Endothelial cell of umbilical vein (primary cell): ENCODE results near the gene NFKB1. TPM values are rescaled to one million over a fixed set of nuclear protein-coding genes. Genes with fewer than 3 reads are reported as not detected.

Experiments used
- BruUV-seq: library from RNA; stranded (reverse); fragments of 400-500 nt; replicated peaks from 2 replicates; lab custom pipeline; 2021; lab: Mats Ljungman, UMichigan
- CTCF ChIA-PET: fragments of 300-600, 350-600 bp; sonication (Branson Sonifier 250); formaldehyde crosslinking; loops from one replicate; lab custom pipeline; 2021; ENCODE audit warnings: antibody characterized with exemption, inconsistent platforms; lab: Charles Lee
- POLR2A ChIA-PET: fragments of 300-600, 350-600 bp; sonication (Branson Sonifier 250); formaldehyde crosslinking; loops from one replicate; lab custom pipeline; 2021; ENCODE audit warnings: antibody characterized with exemption, inconsistent platforms; lab: Charles Lee
- DNase-seq: peaks from one replicate; pipeline ENCODE4 v3.0.0-alpha.2; 2011; ENCODE audit warnings: low read depth, low spot score
- FAIRE-seq: peaks from 2 replicates; lab custom pipeline; 2011; peaks lifted over from hg19 to GRCh38; lab: Jason Lieb, UNC
- H2AFZ ChIP-seq: 2 replicates; pipeline ENCODE4 v1.6.0; 2012; ENCODE audit warnings: low read depth, low read length, control low read depth, inconsistent platforms
- H3K27ac ChIP-seq: 2 replicates; pipeline ENCODE4 v1.5.1; 2011; ENCODE audit warnings: low read depth, mild to moderate bottlenecking, control low read depth, low read length, moderate library complexity; ENCODE audit not compliant: insufficient read depth
- H3K27me3 ChIP-seq, 2 experiments: 2 replicates each; pipeline versions ENCODE4 v1.6.0 to v1.6.1; 2011; ENCODE audit warnings: low read length in 2 of 2, mixed read lengths in 1 of 2; ENCODE audit not compliant: control insufficient read depth in 2 of 2, insufficient read depth in 2 of 2
- H3K36me3 ChIP-seq, 2 experiments: 2 replicates in 1 of 2; 3 replicates in 1 of 2; pipeline ENCODE4 v1.5.1; 2011; ENCODE audit warnings: low read length in 2 of 2, mild to moderate bottlenecking in 1 of 2, moderate library complexity in 1 of 2; ENCODE audit not compliant: control insufficient read depth in 2 of 2, insufficient read depth in 2 of 2; ENCODE audit errors: extremely low read depth in 1 of 2
- H3K4me1 ChIP-seq: 3 replicates; pipeline ENCODE4 v1.5.1; 2011; ENCODE audit warnings: mild to moderate bottlenecking, low read length; ENCODE audit not compliant: control insufficient read depth, insufficient read depth; ENCODE audit errors: extremely low read depth
- H3K4me2 ChIP-seq: 2 replicates; pipeline ENCODE4 v1.6.1; 2011; ENCODE audit warnings: low read length, control low read depth, mixed read lengths; ENCODE audit not compliant: insufficient read depth
- H3K4me3 ChIP-seq, 3 experiments: fragments of 200-600 bp in 1 of 3; sonication (generic), shearing (Covaris generic) in 1 of 3; replicated peaks in 1 of 3; 2 replicates each; pipeline ENCODE4 v1.5.1; 2011 to 2016; ENCODE audit warnings: control low read depth in 3 of 3, low read length in 3 of 3, mild to moderate bottlenecking in 2 of 3, inconsistent platforms in 1 of 3, low read depth in 1 of 3, moderate library complexity in 1 of 3; ENCODE audit not compliant: insufficient read depth in 1 of 3
- H3K79me2 ChIP-seq: 2 replicates; pipeline ENCODE4 v1.6.0; 2012; ENCODE audit warnings: low read length, inconsistent platforms; ENCODE audit not compliant: control insufficient read depth, insufficient read depth
- H3K9ac ChIP-seq: replicated peaks from 2 replicates; pipeline ENCODE3; 2011; ENCODE audit warnings: low read length, control low read depth; ENCODE audit not compliant: insufficient read depth; ENCODE audit errors: extremely low read depth
- H3K9me1 ChIP-seq: replicated peaks from 3 replicates; pipeline ENCODE4 v1.6.0; 2011; ENCODE audit warnings: mild to moderate bottlenecking, low read length; ENCODE audit not compliant: control insufficient read depth, insufficient read depth; ENCODE audit errors: extremely low read depth
- H3K9me3 ChIP-seq: replicated peaks from 2 replicates; pipeline ENCODE4 v1.5.1; 2012; ENCODE audit warnings: low read length, inconsistent platforms; ENCODE audit not compliant: control insufficient read depth, insufficient read depth
- H4K20me1 ChIP-seq: replicated peaks from 2 replicates; pipeline ENCODE3; 2011; ENCODE audit warnings: mild to moderate bottlenecking, low read length; ENCODE audit not compliant: control insufficient read depth, insufficient read depth; ENCODE audit errors: extremely low read depth
- CTCF ChIP-seq, 2 donors: IDR thresholded peaks; 1 replicate in 1 of 2; 2 replicates in 1 of 2; pipeline ENCODE4 v1.5.1; 2011; ENCODE audit warnings: low read length in 2 of 2, mild to moderate bottlenecking in 2 of 2, moderate library complexity in 2 of 2, control low read depth in 1 of 2, inconsistent platforms in 1 of 2, low read depth in 1 of 2; ENCODE audit not compliant: insufficient read depth in 1 of 2; ENCODE audit errors: extremely low read depth in 1 of 2
- EZH2 ChIP-seq: IDR thresholded peaks from 2 replicates; pipeline ENCODE4 v1.6.1; 2012; ENCODE audit warnings: borderline replicate concordance, low read depth, mild to moderate bottlenecking, moderate library complexity, low read length, inconsistent platforms; ENCODE audit not compliant: severe bottlenecking
- FOS ChIP-seq: IDR thresholded peaks from 2 replicates; pipeline ENCODE4 v1.6.1; 2011; ENCODE audit warnings: mild to moderate bottlenecking, low read length, moderate library complexity, borderline replicate concordance; ENCODE audit not compliant: insufficient read depth
- JUN ChIP-seq: IDR thresholded peaks from 2 replicates; pipeline ENCODE4 v1.6.1; 2011; ENCODE audit warnings: borderline replicate concordance, low read depth; ENCODE audit not compliant: insufficient read length, insufficient read depth
- MYC ChIP-seq: IDR thresholded peaks from one replicate; pipeline ENCODE4 v1.6.1; 2011; ENCODE audit warnings: mild to moderate bottlenecking, low read depth, low read length
- POLR2A ChIP-seq: IDR thresholded peaks from 2 replicates; pipeline ENCODE4 v1.6.1; 2012; ENCODE audit warnings: low read depth, mild to moderate bottlenecking, control low read depth, low read length
- POLR2AphosphoS5 ChIP-seq: IDR thresholded peaks from 2 replicates; pipeline ENCODE4 v1.6.1; 2012; ENCODE audit warnings: low read depth, mild to moderate bottlenecking, control low read depth, low read length, moderate library complexity; ENCODE audit not compliant: insufficient read depth
- dilution Hi-C: fragments of 300-500 bp; cut with MboI; formaldehyde crosslinking; loops from one replicate; pipeline ENCODE4 v1.15.0; 2019; ENCODE audit warnings: low sequenced_read_pairs; ENCODE audit not compliant: extremely low pct_ligation_motif_present
- intact Hi-C: fragments of 100-400 bp; cut with micrococcal nuclease; formaldehyde crosslinking; loops from one replicate; pipeline ENCODE4 v1.10.0; 2022
- polyA plus RNA-seq, 4 experiments: library from polyadenylated mRNA; depleted of rRNA in 3 of 4; stranded (reverse) in 3 of 4; unstranded in 1 of 4; fragments of >200 nt; gene quantifications; 2 replicates each; pipeline versions ENCODE4 v1.2.1 to v1.2.3, GENCODE V29; 2011 to 2012; ENCODE audit warnings: missing spikeins in 1 of 4
- total RNA-seq: library from RNA; stranded (reverse); gene quantifications from 2 replicates; pipeline ENCODE4 v1.2.3, GENCODE V29; 2021
- TF ChIP-seq, protein P1 (sequence below): IDR thresholded peaks from 2 replicates; pipeline ENCODE4 v1.6.1; 2011; ENCODE audit not compliant: insufficient read depth, insufficient read length

Gene NFKB1
- total and polyA plus RNA-seq, 2 donors (not counting 3 experiments of a cell fraction or from before 2014, with no cell fraction given): 21.3 to 41.4 TPM

GRCh38 chr4:102511830-102512605 lies 10.9 kb downstream of the NFKB1 start:
- Histone ChIP-seq H3K4me2 (no peak overlapping the region), H3K36me3 (no peaks in the 10 kb centered on the region), H4K20me1 (peaks cover 8% of the 10 kb centered on the region), H3K4me3 (no peak overlapping the region), H3K9me1 (no peaks in the 10 kb centered on the region), H3K27ac (no peak overlapping the region), H3K9me3 (no peaks in the 10 kb centered on the region), H3K79me2 (peaks cover 83% of the 10 kb centered on the region), H3K4me1 (no peaks in the 10 kb centered on the region), H3K9ac (no peak overlapping the region), H2AFZ (no peak overlapping the region), H3K27me3 (no peaks in the 10 kb centered on the region)
- no TSS peak for BruUV-seq
- intact Hi-C loops (no loop called here), dilution Hi-C loops (no loop called here)
- no peak for DNase-seq
- ChIA-PET CTCF (interaction anchor here (1.2 to 1.4 kb wide), 3 partner anchors 9 to 17 kb away, joined by 3 to 6 read pairs (median 4); partner anchors contain the start of gene NFKB1), POLR2A (no interaction called here)
- FAIRE-seq: no peak
- TF ChIP-seq FOS: no peak
- no peak for TF ChIP-seq POLR2A
- TF ChIP-seq, protein P1, sequence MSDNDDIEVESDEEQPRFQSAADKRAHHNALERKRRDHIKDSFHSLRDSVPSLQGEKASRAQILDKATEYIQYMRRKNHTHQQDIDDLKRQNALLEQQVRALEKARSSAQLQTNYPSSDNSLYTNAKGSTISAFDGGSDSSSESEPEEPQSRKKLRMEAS: no peak
- TF ChIP-seq EZH2: no peak
- no peak for TF ChIP-seq CTCF (IDR thresholded peaks at IDR 0.05; ENCODE audit: extremely low read depth in 1 of 2, insufficient read depth in 1 of 2, low read depth in 1 of 2, low read length in 2 of 2)
- no peak for TF ChIP-seq POLR2AphosphoS5
- no peak for TF ChIP-seq MYC
- no peak for TF ChIP-seq JUN
